ENCODE measurements around the gene ZNF497. TPM values are rescaled to one million over a fixed set of nuclear protein-coding genes. Genes with fewer than 3 reads are reported as not detected.

ZNF497 gene
- total and polyA plus RNA-seq, 2 of the 13 experiments (the other 11 are each of a cell fraction or from before 2014, with no cell fraction given) = 1.5 to 1.9 TPM

GRCh38 chr19:58395220-58395978 is 32.8 kb upstream of the ZNF497 start, which contains the start of gene RNF225 (continued):
- TF ChIP-seq MLXIP (CRISPR knock-in tag; IDR thresholded peaks at IDR 0.05; ENCODE audit: borderline replicate concordance) (no peak), ZNF704 (CRISPR knock-in tag; IDR thresholded peaks at IDR 0.05; ENCODE audit: borderline replicate concordance) (no peak), ZBTB4 (CRISPR knock-in tag; IDR thresholded peaks at IDR 0.05; ENCODE audit: borderline replicate concordance) (no peak), ATF3 (CRISPR knock-in tag; IDR thresholded peaks at IDR 0.05) (no peak), IKZF1 (IDR thresholded peaks at IDR 0.05) (no peak), SP1 (IDR thresholded peaks at IDR 0.05) (no peak), SP1 (CRISPR knock-in tag; IDR thresholded peaks at IDR 0.05) (no peak), TEAD3 (CRISPR knock-in tag; optimal IDR thresholded peaks at IDR 0.05; ENCODE audit: borderline replicate concordance) (peak; percentile 9), ZNF674 (CRISPR knock-in tag; IDR thresholded peaks at IDR 0.05; ENCODE audit: low read depth) (no peak), HOMEZ (CRISPR knock-in tag; IDR thresholded peaks at IDR 0.05; ENCODE audit: low read depth) (no peak), MATR3 (CRISPR knock-in tag; IDR thresholded peaks at IDR 0.05) (no peak), GTF3A (CRISPR knock-in tag; conservative IDR thresholded peaks at IDR 0.05) (no peak), ZNF549 (CRISPR knock-in tag; IDR thresholded peaks at IDR 0.05) (no peak), SP4 (CRISPR knock-in tag; IDR thresholded peaks at IDR 0.05) (no peak), TRIM22 (IDR thresholded peaks at IDR 0.05) (no peak), GATAD2A (CRISPR knock-in tag; IDR thresholded peaks at IDR 0.05) (no peak), AGO2 (optimal IDR thresholded peaks at IDR 0.05; ENCODE audit: low read depth, low read length) (peak; percentile 99)
